Retinal pigment epithelial cell (primary cell): ENCODE results near the gene PRR29.

Source experiments
- DNase-seq: peaks from one replicate; pipeline ENCODE4 v3.0.0-alpha.2; 2010; ENCODE audit warnings: low read depth
- H3K4me3 ChIP-seq: 2 replicates; pipeline ENCODE4 v1.5.1; 2011; ENCODE audit warnings: mild to moderate bottlenecking, low read length, control low read depth, moderate library complexity
- TF ChIP-seq, protein P1 (sequence below): conservative IDR thresholded peaks from 2 replicates; pipeline ENCODE4 v1.5.1; 2011; ENCODE audit warnings: low read depth, low read length, control low read depth, inconsistent platforms

PRR29 gene

GRCh38 chr17:63955791-63956190 lies 42.4 kb upstream of the PRR29 start:
- no peak for DNase-seq
- TF ChIP-seq, protein P1, sequence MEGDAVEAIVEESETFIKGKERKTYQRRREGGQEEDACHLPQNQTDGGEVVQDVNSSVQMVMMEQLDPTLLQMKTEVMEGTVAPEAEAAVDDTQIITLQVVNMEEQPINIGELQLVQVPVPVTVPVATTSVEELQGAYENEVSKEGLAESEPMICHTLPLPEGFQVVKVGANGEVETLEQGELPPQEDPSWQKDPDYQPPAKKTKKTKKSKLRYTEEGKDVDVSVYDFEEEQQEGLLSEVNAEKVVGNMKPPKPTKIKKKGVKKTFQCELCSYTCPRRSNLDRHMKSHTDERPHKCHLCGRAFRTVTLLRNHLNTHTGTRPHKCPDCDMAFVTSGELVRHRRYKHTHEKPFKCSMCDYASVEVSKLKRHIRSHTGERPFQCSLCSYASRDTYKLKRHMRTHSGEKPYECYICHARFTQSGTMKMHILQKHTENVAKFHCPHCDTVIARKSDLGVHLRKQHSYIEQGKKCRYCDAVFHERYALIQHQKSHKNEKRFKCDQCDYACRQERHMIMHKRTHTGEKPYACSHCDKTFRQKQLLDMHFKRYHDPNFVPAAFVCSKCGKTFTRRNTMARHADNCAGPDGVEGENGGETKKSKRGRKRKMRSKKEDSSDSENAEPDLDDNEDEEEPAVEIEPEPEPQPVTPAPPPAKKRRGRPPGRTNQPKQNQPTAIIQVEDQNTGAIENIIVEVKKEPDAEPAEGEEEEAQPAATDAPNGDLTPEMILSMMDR = no peak
- H3K4me3 ChIP-seq = no peak overlapping the region

GRCh38 chr17:63956296-63956920 lies 41.7 kb upstream of the PRR29 start:
- TF ChIP-seq, protein P1 = no peak
- DNase-seq = no peak
- no peak overlapping the region for H3K4me3 ChIP-seq

DNA sequence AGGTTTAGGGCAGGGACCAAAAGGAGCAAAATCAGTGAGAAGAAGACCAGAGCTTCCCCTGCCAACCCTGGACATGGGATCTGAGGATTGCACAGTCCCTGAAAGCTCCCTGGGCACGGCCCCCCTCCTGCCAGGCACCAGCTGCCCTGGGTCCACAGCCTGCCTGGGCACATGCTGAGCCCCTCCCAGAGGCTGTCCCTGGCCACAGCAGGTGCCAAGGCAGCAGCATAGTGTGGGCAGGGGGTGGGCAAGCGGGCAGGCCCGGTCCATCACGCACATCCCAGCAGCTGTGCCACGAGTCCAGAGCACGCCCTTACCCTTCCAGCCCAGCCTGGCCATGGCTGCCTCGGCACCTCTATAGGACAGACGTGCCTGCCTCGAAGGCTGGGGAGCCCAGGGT lies 38.1 kb upstream of the PRR29 start:
- TF ChIP-seq, protein P1 = no peak
- no peak overlapping the region for H3K4me3 ChIP-seq
- DNase-seq = no peak

- TF ChIP-seq, protein P1 = no peak
- no peak overlapping the region for H3K4me3 ChIP-seq
- DNase-seq = no peak
These were observed 37.7 kb upstream of the PRR29 start for GRCh38 chr17:63960430-63960829.

- H3K4me3 ChIP-seq = peak overlapping the region; percentile 20
- TF ChIP-seq, protein P1 = no peak
- DNase-seq = no peak
These were observed 36.6 kb upstream of the PRR29 start for GRCh38 chr17:63961355-63962212.

GRCh38 chr17:63962298-63962744 lies 35.8 kb upstream of the PRR29 start:
- TF ChIP-seq, protein P1 = no peak
- H3K4me3 ChIP-seq = no peak overlapping the region
- DNase-seq = no peak
